Measurements from ENCODE around the gene RYR3. TPM values are rescaled to one million over a fixed set of nuclear protein-coding genes. Genes with fewer than 3 reads are reported as not detected.

The RYR3 gene
- total and polyA plus RNA-seq, 4 donors = 13.0 to 33.6 (median 20.0) TPM

DNA sequence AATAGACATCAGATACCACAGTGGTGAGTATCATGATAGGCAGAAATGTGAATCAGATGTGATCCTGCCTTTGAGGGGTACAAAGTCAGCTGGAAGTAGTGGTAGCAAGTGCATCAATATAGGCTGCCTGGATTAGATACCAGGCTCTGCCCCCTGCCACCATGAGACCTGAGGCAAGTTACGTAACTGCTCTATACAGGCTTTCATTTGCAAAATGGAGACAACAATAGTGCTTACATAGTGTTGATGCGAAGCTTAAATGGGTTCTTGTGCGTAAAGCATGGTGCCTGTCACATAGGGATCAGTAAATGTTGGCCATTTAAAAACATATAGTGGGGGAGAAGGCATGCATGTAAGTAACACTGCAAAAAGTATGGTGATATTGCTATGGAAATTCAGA lies 158.0 kb downstream of the RYR3 start:
- H3K4me3 ChIP-seq (ENCODE audit: low read depth, low read length) = no peak overlapping the region
- DNase-seq (ENCODE audit: low read depth in 4 of 6, low spot score in 6 of 6) = no peak
- H3K27ac ChIP-seq (ENCODE audit: low read depth, low read length) = no peak overlapping the region
- H3K27me3 ChIP-seq (ENCODE audit: control insufficient read depth, insufficient read depth, low read length) = no peaks in the 10 kb centered on the region
- no peaks in the 10 kb centered on the region for H3K36me3 ChIP-seq (ENCODE audit: control insufficient read depth, insufficient read depth, low read length)
- 81% methylated on average over 3 of the region's 3 CpGs for WGBS (ENCODE audit: insufficient coverage)
- no peaks in the 10 kb centered on the region for H3K9me3 ChIP-seq (ENCODE audit: control insufficient read depth, insufficient read depth, low read length)
- no peaks in the 10 kb centered on the region for H3K4me1 ChIP-seq (ENCODE audit: control insufficient read depth, insufficient read depth, low read length)

GRCh38 chr15:33473005-33473404 lies 162.2 kb downstream of the RYR3 start:
- H3K36me3 ChIP-seq (ENCODE audit: control insufficient read depth, insufficient read depth, low read length) = no peaks in the 10 kb centered on the region
- no peaks in the 10 kb centered on the region for H3K9me3 ChIP-seq (ENCODE audit: control insufficient read depth, insufficient read depth, low read length)
- DNase-seq (ENCODE audit: low read depth in 4 of 6, low spot score in 6 of 6) = no peak
- H3K27me3 ChIP-seq (ENCODE audit: control insufficient read depth, insufficient read depth, low read length) = no peaks in the 10 kb centered on the region
- H3K4me1 ChIP-seq (ENCODE audit: control insufficient read depth, insufficient read depth, low read length) = no peaks in the 10 kb centered on the region
- no peak overlapping the region for H3K27ac ChIP-seq (ENCODE audit: low read depth, low read length)
- no peak overlapping the region for H3K4me3 ChIP-seq (ENCODE audit: low read depth, low read length)
- 89% methylated on average over 4 of the region's 5 CpGs for whole genome bisulfite sequencing (ENCODE audit: insufficient coverage)

- WGBS (ENCODE audit: insufficient coverage) = 27% methylated on average over 4 of the region's 4 CpGs
- no peaks in the 10 kb centered on the region for H3K27me3 ChIP-seq (ENCODE audit: control insufficient read depth, insufficient read depth, low read length)
- H3K27ac ChIP-seq (ENCODE audit: low read depth, low read length) = no peak overlapping the region
- peak in 1 of 6 donors; percentile 47 for DNase-seq (ENCODE audit: low read depth in 4 of 6, low spot score in 6 of 6)
- no peak overlapping the region for H3K4me3 ChIP-seq (ENCODE audit: low read depth, low read length)
- H3K36me3 ChIP-seq (ENCODE audit: control insufficient read depth, insufficient read depth, low read length) = no peaks in the 10 kb centered on the region
- no peaks in the 10 kb centered on the region for H3K9me3 ChIP-seq (ENCODE audit: control insufficient read depth, insufficient read depth, low read length)
- H3K4me1 ChIP-seq (ENCODE audit: control insufficient read depth, insufficient read depth, low read length) = no peaks in the 10 kb centered on the region
These were observed 162.9 kb downstream of the RYR3 start for GRCh38 chr15:33473714-33474113.

GRCh38 chr15:33476076-33476475 lies 165.3 kb downstream of the RYR3 start:
- Histone ChIP-seq H3K27me3 (ENCODE audit: control insufficient read depth, insufficient read depth, low read length) (no peaks in the 10 kb centered on the region), H3K9me3 (ENCODE audit: control insufficient read depth, insufficient read depth, low read length) (no peaks in the 10 kb centered on the region), H3K27ac (ENCODE audit: low read depth, low read length) (no peak overlapping the region), H3K36me3 (ENCODE audit: control insufficient read depth, insufficient read depth, low read length) (no peaks in the 10 kb centered on the region), H3K4me1 (ENCODE audit: control insufficient read depth, insufficient read depth, low read length) (no peaks in the 10 kb centered on the region), H3K4me3 (ENCODE audit: low read depth, low read length) (no peak overlapping the region)
- no peak for DNase-seq (ENCODE audit: low read depth in 4 of 6, low spot score in 6 of 6)
- WGBS (ENCODE audit: insufficient coverage) = no CpG with 5 or more reads among the region's 4 CpGs

- DNase-seq (ENCODE audit: low read depth in 4 of 6, low spot score in 6 of 6) = no peak
- Histone ChIP-seq H3K36me3 (ENCODE audit: control insufficient read depth, insufficient read depth, low read length) (no peaks in the 10 kb centered on the region), H3K27me3 (ENCODE audit: control insufficient read depth, insufficient read depth, low read length) (no peaks in the 10 kb centered on the region), H3K4me3 (ENCODE audit: low read depth, low read length) (no peak overlapping the region), H3K9me3 (ENCODE audit: control insufficient read depth, insufficient read depth, low read length) (no peaks in the 10 kb centered on the region), H3K4me1 (ENCODE audit: control insufficient read depth, insufficient read depth, low read length) (no peaks in the 10 kb centered on the region), H3K27ac (ENCODE audit: low read depth, low read length) (no peak overlapping the region)
- no CpG with 5 or more reads among the region's 2 CpGs for whole genome bisulfite sequencing (ENCODE audit: insufficient coverage)
These were observed 166.1 kb downstream of the RYR3 start for GRCh38 chr15:33476908-33477307.

- no peak overlapping the region for H3K27ac ChIP-seq (ENCODE audit: low read depth, low read length)
- no peaks in the 10 kb centered on the region for H3K9me3 ChIP-seq (ENCODE audit: control insufficient read depth, insufficient read depth, low read length)
- peaks cover 3% of the 10 kb centered on the region for H3K4me1 ChIP-seq (ENCODE audit: control insufficient read depth, insufficient read depth, low read length)
- no peak overlapping the region for H3K4me3 ChIP-seq (ENCODE audit: low read depth, low read length)
- DNase-seq (ENCODE audit: low read depth in 4 of 6, low spot score in 6 of 6) = no peak
- WGBS (ENCODE audit: insufficient coverage) = no CpG with 5 or more reads among the region's 3 CpGs
- no peaks in the 10 kb centered on the region for H3K27me3 ChIP-seq (ENCODE audit: control insufficient read depth, insufficient read depth, low read length)
- no peaks in the 10 kb centered on the region for H3K36me3 ChIP-seq (ENCODE audit: control insufficient read depth, insufficient read depth, low read length)
These were observed 178.6 kb downstream of the RYR3 start for GRCh38 chr15:33489335-33489734.

DNA sequence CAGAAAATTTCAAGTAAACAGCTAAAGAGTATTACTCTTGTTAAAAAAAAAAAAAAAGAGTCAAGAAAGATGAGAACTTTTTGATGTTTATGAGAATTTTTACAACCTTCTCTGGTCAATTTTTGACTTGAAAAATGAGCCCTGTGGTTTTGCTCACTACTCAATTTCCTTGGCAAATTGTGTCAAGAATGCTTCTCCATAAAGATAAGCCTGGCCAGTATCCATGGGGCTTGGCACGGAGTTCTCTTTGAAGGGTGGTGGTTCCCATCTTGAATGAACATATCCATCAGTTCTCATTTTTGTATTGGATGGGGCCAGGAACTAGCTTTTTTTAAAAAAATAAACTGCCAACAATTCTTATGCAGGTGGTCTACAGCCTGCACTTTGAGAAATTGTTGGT lies 179.9 kb downstream of the RYR3 start:
- H3K27ac ChIP-seq (ENCODE audit: low read depth, low read length) = no peak overlapping the region
- no peak overlapping the region for H3K4me3 ChIP-seq (ENCODE audit: low read depth, low read length)
- no CpG with 5 or more reads among the region's 1 CpG for WGBS (ENCODE audit: insufficient coverage)
- no peaks in the 10 kb centered on the region for H3K9me3 ChIP-seq (ENCODE audit: control insufficient read depth, insufficient read depth, low read length)
- no peak for DNase-seq (ENCODE audit: low read depth in 4 of 6, low spot score in 6 of 6)
- H3K4me1 ChIP-seq (ENCODE audit: control insufficient read depth, insufficient read depth, low read length) = peaks cover 3% of the 10 kb centered on the region
- H3K36me3 ChIP-seq (ENCODE audit: control insufficient read depth, insufficient read depth, low read length) = no peaks in the 10 kb centered on the region
- H3K27me3 ChIP-seq (ENCODE audit: control insufficient read depth, insufficient read depth, low read length) = no peaks in the 10 kb centered on the region

DNA sequence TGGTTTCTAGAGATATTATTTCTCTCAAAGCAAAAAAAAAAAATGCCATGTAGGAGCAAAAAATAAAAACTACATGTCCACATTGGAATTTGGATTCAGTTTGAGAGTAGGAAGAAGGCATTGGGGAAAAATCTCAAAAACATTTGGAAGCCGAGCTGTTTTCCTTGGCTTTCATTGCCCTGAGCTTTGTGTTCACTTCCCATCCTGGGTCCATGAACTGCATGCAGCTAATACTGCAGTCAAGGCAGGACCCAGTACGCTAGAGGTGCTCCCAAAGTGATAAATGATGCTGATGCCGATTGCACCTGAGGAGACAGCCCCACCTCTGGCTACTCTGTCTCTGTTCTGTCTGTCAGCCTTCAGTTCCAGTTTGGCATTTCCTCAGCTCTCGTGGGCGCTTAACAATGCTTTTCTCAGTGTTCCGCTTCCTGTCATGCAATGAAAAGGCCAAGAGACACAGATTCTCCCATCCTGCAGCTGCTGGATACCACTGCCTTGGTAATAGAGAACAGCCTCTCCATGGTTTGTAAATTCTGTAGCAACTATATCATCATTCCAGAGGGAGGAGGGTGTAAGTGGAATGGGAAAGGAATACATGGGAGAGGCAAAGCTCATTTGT lies 181.8 kb downstream of the RYR3 start:
- WGBS (ENCODE audit: insufficient coverage) = 34% methylated on average over 6 of the region's 6 CpGs
- Histone ChIP-seq H3K9me3 (ENCODE audit: control insufficient read depth, insufficient read depth, low read length) (no peaks in the 10 kb centered on the region), H3K36me3 (ENCODE audit: control insufficient read depth, insufficient read depth, low read length) (no peaks in the 10 kb centered on the region), H3K4me3 (ENCODE audit: low read depth, low read length) (no peak overlapping the region), H3K27me3 (ENCODE audit: control insufficient read depth, insufficient read depth, low read length) (no peaks in the 10 kb centered on the region), H3K27ac (ENCODE audit: low read depth, low read length) (no peak overlapping the region), H3K4me1 (ENCODE audit: control insufficient read depth, insufficient read depth, low read length) (peaks cover 3% of the 10 kb centered on the region)
- peak in 3 of 6 donors; percentile 11 to 63 (median 31) for DNase-seq (ENCODE audit: low read depth in 4 of 6, low spot score in 6 of 6)

DNA sequence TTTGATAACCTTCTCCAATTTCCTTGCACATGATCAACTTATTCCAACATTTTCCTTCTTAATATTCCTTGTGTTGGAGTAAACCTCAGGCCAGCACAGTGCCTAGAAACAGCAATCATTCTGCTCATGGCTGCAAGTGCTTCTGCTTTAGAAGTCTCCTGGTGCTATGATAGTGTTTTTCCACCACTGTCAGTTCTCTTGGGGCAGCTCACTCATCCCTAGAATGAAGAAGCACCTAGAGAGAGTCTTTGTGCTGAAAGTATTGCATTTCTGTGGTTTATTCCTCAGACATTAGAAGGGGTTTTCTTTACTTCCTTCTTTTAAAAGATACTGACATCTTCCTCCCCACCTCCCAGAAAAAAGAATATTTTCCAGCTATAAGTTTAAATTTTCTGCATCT lies 183.5 kb downstream of the RYR3 start:
- Histone ChIP-seq H3K27me3 (ENCODE audit: control insufficient read depth, insufficient read depth, low read length) (no peaks in the 10 kb centered on the region), H3K4me1 (ENCODE audit: control insufficient read depth, insufficient read depth, low read length) (peaks cover 3% of the 10 kb centered on the region), H3K36me3 (ENCODE audit: control insufficient read depth, insufficient read depth, low read length) (no peaks in the 10 kb centered on the region), H3K27ac (ENCODE audit: low read depth, low read length) (no peak overlapping the region), H3K4me3 (ENCODE audit: low read depth, low read length) (no peak overlapping the region), H3K9me3 (ENCODE audit: control insufficient read depth, insufficient read depth, low read length) (no peaks in the 10 kb centered on the region)
- DNase-seq (ENCODE audit: low read depth in 4 of 6, low spot score in 6 of 6) = peak in 1 of 6 donors; percentile 30

DNA sequence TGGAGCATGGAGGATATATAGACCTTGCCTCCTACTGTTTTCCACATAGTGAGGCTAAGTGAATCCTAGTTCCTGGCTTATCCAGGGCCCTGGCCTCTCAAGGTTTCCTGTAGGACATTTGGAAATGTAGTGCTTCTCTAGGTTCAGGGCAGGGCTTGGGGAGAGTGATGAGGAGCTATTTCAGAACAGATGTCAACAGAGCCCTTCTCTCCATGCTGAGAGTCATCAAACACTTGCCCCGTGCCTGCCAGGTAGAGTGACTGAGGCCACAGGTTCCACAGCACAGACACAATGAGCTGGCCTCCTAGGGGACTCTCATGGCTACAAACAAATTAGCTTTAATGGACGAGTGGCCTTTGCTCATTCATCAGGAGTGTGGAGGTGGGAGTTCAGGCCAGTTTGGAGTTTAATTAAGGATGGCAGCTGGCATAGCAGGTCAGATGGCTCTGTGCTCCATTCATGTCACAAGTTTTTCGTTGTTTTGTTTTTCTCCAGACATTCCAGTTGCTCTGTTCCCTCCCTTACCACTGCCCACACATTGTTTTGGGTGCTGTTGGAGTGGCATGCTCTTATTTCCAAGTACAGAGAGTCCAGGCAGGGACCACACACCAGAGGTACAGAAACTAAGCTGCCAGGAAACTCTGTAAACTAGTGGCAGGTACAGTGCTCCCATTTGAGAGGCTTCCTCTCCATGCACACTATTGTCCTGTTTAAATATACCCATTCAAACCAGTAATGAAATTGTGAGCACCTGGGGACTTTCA lies 189.8 kb downstream of the RYR3 start:
- 42% methylated on average over 2 of the region's 3 CpGs for WGBS (ENCODE audit: insufficient coverage)
- no peak overlapping the region for H3K27ac ChIP-seq (ENCODE audit: low read depth, low read length)
- H3K36me3 ChIP-seq (ENCODE audit: control insufficient read depth, insufficient read depth, low read length) = no peaks in the 10 kb centered on the region
- H3K9me3 ChIP-seq (ENCODE audit: control insufficient read depth, insufficient read depth, low read length) = no peaks in the 10 kb centered on the region
- H3K4me1 ChIP-seq (ENCODE audit: control insufficient read depth, insufficient read depth, low read length) = no peaks in the 10 kb centered on the region
- DNase-seq (ENCODE audit: low read depth in 4 of 6, low spot score in 6 of 6) = no peak
- H3K27me3 ChIP-seq (ENCODE audit: control insufficient read depth, insufficient read depth, low read length) = no peaks in the 10 kb centered on the region
- H3K4me3 ChIP-seq (ENCODE audit: low read depth, low read length) = no peak overlapping the region
